Measurements from ENCODE around the gene ENTPD2. TPM values are rescaled to one million over a fixed set of nuclear protein-coding genes. Genes with fewer than 3 reads are reported as not detected.

ENTPD2 gene
- total and polyA plus RNA-seq, 9 of the 15 experiments (the other 6 are each of a cell fraction or from before 2014, with no cell fraction given), result 0.04 to 0.60 (median 0.14) TPM; not detected in 4

DNA sequence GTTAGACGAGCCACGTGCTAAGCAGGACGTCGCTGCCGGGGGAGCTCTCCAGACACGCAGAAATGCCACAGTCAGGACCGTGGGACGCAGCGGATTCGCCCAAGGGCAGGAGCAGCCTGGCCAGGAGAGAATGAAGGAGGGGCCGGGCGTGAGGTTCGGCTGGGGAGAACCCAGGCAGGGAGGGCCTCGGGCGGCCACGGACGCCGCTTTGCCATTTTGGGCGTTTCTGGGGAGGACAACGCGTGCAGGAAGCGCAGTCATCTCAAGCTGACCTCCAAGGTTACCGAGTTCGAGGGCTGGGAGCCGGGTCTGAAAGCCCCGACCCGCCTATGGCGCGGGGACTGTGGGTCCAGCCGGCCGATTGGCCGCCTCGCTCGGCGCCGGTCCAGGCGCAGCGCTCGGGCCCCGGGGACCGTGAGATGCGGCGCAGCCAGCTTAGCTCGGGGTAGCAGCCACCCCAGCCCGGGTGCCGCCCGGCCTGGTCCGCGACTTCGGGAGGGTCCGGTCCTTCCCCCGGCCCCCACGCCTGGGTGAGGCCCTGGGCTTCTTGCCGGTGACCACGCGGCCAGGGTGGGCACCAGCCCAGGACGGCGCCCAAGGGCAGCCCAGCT lies 32.2 kb upstream of the ENTPD2 start (continued):
- TF ChIP-seq, protein P1, sequence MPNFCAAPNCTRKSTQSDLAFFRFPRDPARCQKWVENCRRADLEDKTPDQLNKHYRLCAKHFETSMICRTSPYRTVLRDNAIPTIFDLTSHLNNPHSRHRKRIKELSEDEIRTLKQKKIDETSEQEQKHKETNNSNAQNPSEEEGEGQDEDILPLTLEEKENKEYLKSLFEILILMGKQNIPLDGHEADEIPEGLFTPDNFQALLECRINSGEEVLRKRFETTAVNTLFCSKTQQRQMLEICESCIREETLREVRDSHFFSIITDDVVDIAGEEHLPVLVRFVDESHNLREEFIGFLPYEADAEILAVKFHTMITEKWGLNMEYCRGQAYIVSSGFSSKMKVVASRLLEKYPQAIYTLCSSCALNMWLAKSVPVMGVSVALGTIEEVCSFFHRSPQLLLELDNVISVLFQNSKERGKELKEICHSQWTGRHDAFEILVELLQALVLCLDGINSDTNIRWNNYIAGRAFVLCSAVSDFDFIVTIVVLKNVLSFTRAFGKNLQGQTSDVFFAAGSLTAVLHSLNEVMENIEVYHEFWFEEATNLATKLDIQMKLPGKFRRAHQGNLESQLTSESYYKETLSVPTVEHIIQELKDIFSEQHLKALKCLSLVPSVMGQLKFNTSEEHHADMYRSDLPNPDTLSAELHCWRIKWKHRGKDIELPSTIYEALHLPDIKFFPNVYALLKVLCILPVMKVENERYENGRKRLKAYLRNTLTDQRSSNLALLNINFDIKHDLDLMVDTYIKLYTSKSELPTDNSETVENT (CRISPR knock-in tag; IDR thresholded peaks at IDR 0.05), result peak; percentile 46; the same call in 1 of the 2 replicates
- TF ChIP-seq ZNF384 (IDR thresholded peaks at IDR 0.05; ENCODE audit: low read depth, low read length) (no peak), CHD4 (IDR thresholded peaks at IDR 0.05; ENCODE audit: insufficient read depth, insufficient replicate concordance, low read depth, low read length, poor library complexity, severe bottlenecking) (peak; percentile 32), DACH1 (IDR thresholded peaks at IDR 0.05; ENCODE audit: partially characterized antibody) (no peak), FIP1L1 (IDR thresholded peaks at IDR 0.05; ENCODE audit: low read depth, low read length, poor library complexity, severe bottlenecking) (peak; percentile 40), ERF (CRISPR knock-in tag; IDR thresholded peaks at IDR 0.05) (0 out of 2 replicates have a peak, but pooled peaks have one; percentile 23), FOXM1 (IDR thresholded peaks at IDR 0.05; ENCODE audit: low read depth) (no peak), FOXM1 (CRISPR knock-in tag; IDR thresholded peaks at IDR 0.05; ENCODE audit: low read depth) (0 out of 2 replicates have a peak, but pooled peaks have one; percentile 20), NCOA2 (IDR thresholded peaks at IDR 0.05; ENCODE audit: partially characterized antibody in 2 of 2) (no peak), HDAC6 (IDR thresholded peaks at IDR 0.05; ENCODE audit: low read depth, low read length) (no peak), SMARCC2 (IDR thresholded peaks at IDR 0.05; ENCODE audit: low read depth) (no peak)
- TF ChIP-seq, protein P2, sequence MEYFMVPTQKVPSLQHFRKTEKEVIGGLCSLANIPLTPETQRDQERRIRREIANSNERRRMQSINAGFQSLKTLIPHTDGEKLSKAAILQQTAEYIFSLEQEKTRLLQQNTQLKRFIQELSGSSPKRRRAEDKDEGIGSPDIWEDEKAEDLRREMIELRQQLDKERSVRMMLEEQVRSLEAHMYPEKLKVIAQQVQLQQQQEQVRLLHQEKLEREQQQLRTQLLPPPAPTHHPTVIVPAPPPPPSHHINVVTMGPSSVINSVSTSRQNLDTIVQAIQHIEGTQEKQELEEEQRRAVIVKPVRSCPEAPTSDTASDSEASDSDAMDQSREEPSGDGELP (CRISPR knock-in tag; IDR thresholded peaks at IDR 0.05; ENCODE audit: borderline replicate concordance), result no peak
- TF ChIP-seq, protein P3, sequence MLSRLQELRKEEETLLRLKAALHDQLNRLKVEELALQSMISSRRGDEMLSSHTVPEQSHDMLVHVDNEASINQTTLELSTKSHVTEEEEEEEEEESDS (CRISPR knock-in tag; IDR thresholded peaks at IDR 0.05), result no peak
- TF ChIP-seq, protein P4, sequence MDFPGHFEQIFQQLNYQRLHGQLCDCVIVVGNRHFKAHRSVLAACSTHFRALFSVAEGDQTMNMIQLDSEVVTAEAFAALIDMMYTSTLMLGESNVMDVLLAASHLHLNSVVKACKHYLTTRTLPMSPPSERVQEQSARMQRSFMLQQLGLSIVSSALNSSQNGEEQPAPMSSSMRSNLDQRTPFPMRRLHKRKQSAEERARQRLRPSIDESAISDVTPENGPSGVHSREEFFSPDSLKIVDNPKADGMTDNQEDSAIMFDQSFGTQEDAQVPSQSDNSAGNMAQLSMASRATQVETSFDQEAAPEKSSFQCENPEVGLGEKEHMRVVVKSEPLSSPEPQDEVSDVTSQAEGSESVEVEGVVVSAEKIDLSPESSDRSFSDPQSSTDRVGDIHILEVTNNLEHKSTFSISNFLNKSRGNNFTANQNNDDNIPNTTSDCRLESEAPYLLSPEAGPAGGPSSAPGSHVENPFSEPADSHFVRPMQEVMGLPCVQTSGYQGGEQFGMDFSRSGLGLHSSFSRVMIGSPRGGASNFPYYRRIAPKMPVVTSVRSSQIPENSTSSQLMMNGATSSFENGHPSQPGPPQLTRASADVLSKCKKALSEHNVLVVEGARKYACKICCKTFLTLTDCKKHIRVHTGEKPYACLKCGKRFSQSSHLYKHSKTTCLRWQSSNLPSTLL (IDR thresholded peaks at IDR 0.05), result no peak
- TF ChIP-seq, protein P5, sequence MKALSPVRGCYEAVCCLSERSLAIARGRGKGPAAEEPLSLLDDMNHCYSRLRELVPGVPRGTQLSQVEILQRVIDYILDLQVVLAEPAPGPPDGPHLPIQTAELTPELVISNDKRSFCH (CRISPR knock-in tag; IDR thresholded peaks at IDR 0.05), result no peak
- TF ChIP-seq, protein P5 (tag; IDR thresholded peaks at IDR 0.05), result 0 out of 2 replicates have a peak, but pooled peaks have one; percentile 44
- TF ChIP-seq, protein P6, sequence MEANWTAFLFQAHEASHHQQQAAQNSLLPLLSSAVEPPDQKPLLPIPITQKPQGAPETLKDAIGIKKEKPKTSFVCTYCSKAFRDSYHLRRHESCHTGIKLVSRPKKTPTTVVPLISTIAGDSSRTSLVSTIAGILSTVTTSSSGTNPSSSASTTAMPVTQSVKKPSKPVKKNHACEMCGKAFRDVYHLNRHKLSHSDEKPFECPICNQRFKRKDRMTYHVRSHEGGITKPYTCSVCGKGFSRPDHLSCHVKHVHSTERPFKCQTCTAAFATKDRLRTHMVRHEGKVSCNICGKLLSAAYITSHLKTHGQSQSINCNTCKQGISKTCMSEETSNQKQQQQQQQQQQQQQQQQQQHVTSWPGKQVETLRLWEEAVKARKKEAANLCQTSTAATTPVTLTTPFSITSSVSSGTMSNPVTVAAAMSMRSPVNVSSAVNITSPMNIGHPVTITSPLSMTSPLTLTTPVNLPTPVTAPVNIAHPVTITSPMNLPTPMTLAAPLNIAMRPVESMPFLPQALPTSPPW (CRISPR knock-in tag; IDR thresholded peaks at IDR 0.05), result 0 out of 2 replicates have a peak, but pooled peaks have one; percentile 19

All from K562 (cell line).